Stimulated activated CD8-positive, alpha-beta memory T cell treated with anti-CD3 and anti-CD28 coated beads, Interleukin-4, amount 100 ng/mL, for 1 hour (primary cell): ENCODE results near the gene DOK5.
"Not testable (repeated sequence)": the region's sequence is repeated elsewhere in the genome, so short reads cannot be mapped to it uniquely, and the experiment has no call there.

Experiments
- DNase-seq, 2 donors: peaks; one replicate each; pipeline ENCODE4 v3.0.0-alpha.2; 2020; ENCODE audit warnings: low read depth in 2 of 2, low spot score in 1 of 2

DOK5 gene

DNA sequence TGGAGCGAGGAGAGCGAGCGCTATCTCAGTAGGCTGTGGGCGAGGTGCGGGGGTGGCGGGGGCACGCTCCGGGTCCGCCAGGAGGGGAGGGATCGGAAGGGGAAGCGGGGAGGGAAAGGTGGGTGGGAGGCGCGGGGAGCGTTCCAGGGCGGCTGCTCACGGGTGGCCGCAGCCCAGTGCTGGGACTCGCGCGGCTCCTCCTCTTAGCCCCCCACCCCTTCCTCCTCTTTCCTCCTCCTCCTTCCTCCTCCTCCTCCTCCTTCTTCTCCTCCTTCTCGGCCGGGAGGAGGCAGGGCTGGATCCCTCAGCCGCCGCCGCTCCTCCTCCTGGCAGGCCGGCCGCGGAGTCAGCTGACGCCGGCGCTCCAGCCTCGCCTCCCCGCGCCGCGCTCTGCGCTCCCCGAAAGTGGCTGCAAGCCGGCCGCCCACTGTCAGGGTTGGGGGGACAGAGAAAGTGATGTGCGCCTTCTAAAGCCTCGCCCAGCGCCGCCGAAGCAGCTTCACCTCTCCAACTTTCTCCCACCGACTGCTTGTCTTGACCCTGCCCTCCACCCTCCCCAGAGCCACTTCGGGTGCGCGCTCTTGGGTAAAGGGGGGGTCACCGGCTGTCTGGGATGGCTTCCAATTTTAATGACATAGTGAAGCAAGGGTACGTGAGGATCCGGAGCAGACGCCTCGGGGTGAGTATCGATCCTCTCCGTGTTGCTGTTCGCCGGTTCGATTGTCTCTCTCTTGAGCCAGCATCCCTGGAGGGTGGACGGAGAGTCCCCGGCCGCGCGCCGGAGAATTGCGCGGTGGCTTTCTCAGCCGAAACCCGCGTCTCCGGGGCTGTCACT is at the start of gene DOK5:
DOK5 (plus strand) TSS at position 260 of the 835 bp plus-strand sequence; CDS start at position 614, 354 bp downstream.
- DNase-seq: no peak

DNA sequence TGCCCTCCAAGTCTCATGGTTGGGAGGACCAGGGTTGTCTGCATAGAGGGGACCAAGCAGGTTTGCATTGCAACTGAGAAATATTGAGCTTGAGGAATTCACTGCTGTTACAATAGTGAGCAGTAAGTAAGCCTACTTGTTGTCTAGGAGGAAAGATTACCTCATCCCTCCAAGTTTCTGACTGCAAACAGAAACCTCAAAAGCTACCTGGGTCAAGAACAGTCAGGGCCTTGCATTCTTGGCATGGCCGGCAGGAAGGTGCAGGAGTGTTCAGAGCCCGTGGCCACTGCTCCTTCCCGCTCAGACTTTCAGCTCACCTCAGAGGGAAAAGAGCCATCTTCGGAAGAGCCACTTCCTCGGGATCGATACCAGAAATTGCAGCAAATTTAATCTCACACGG is 46.0 kb upstream of the DOK5 start:
- no peak for DNase-seq

GRCh38 chr20:54431156-54431944 is 44.0 kb upstream of the DOK5 start:
- DNase-seq: no peak

GRCh38 chr20:54432966-54433365 is 42.4 kb upstream of the DOK5 start:
- DNase-seq: no peak

- DNase-seq: no peak
Measured at GRCh38 chr20:54433636-54434035, 41.8 kb upstream of the DOK5 start.

DNA sequence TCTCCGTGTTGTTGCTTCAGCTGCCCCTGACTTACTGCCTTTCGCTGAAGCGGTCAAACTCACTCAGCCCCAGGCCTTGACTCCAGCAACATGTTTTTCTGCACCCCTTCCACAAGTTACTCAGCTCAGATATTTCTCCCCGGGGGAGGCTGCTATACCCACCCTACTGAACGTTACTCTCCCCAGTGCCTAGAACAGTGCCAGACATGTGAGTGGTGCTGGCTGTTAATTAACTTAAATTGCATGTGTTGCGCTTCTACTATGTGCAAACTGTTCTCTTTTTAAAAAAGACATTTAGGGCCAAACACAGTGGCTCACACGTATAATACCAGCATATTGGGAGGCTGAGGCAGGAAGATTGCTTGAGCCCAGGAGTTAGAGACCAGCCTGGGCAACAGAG is 41.2 kb upstream of the DOK5 start:
- DNase-seq: no peak

DNA sequence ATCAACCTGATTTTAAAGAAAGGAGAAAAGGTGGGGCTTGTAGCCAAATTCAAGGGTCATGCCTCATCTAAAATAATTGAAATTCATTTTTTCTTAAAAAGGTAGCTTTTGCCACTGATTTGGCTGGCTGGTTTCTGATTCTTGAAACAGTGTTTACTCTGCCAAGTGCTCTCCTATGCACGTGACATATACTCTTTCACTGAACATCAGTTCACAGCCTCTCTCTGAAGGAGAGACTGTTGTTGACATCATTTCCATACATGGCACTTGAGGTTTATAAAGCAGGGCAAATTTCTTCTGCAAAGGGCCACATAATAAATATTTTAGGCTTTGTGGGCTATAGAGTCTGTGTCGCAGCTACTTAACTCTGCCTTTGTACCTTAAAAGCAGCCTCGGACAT is 40.4 kb upstream of the DOK5 start:
- no peak for DNase-seq

- not testable (repeated sequence) for DNase-seq
Measured at GRCh38 chr20:54436410-54436809, 39.0 kb upstream of the DOK5 start.

- no peak for DNase-seq
Measured at GRCh38 chr20:54438166-54438565, 37.2 kb upstream of the DOK5 start.

DNA sequence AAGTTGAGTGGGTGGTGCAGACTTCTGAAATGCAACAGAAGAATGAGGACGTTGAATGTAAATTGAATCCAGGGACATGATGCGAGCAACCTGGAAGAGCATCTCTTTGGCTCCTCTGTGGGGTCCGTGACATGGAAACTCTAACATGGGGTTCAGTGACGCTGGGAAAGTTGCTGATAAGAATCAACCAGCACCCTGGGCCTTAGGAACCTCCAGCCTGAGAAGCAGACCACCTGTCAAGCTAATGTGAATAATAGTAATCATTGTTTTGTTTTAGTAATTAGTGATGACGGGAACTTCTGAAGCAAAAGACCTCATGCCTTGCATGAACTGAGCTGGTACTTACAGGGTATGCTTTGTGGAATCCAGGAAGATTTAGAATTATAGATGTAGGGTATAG is 25.2 kb upstream of the DOK5 start:
- no peak for DNase-seq

- DNase-seq: no peak
Measured at GRCh38 chr20:54451171-54451570, 24.2 kb upstream of the DOK5 start.

DNA sequence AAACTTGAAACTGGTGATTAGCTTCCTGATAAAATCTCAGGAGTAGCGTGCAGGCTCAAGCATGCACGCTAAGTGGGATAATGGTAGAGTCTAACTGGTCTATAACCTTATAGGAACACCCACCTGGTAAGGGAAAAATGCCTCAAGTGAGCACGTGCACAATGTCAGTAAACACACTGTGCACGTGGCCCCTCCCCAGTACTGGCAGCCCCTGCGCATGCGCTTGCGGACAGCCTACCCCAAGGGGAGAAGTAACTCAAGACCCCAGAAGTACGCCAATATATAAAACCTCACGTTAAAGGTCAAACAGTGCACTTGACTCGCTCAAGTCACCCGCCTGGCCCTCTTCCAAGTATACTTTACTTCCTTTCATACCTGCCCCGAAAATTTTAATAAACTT is 23.1 kb upstream of the DOK5 start:
- no peak for DNase-seq

GRCh38 chr20:54454982-54455381 is 20.4 kb upstream of the DOK5 start:
- no peak for DNase-seq

DNA sequence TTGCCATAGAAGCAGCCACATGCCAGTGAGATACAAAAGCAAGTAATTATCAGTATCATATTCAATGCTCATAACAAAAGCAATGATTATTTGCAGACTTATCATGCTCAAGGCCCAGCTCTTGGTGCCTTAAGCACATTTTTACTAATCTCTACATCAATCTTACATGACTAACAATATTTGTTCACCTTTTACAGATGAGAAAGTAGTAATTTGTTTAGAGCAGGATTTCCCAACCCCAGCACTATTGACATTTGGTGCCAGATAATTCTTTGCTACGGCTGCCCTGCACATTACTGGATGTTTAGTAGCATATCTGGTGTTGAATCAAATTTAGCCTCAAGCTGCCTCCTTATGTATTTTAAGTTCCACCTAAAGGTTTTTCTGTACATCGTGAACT is 19.0 kb upstream of the DOK5 start:
- DNase-seq: no peak

DNA sequence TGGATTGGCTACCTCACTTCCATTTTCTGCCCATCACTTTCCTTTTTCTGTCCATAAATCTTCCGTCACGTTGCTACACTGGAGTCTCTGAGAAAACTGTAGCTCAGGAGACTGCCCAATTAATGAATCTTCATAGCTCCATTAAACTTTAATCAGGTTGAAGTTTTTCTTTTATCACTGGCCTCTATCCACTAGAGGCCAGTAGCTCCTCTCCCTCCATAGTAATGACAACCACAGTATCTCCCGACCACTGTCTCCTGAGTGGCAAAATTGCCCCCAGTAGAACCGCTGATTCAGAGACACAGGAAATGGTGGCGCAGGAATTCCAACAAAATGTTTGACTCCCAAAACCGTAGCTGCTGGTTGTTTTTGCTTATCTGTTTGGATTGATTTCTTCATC is 18.4 kb upstream of the DOK5 start:
- DNase-seq: no peak

DNA sequence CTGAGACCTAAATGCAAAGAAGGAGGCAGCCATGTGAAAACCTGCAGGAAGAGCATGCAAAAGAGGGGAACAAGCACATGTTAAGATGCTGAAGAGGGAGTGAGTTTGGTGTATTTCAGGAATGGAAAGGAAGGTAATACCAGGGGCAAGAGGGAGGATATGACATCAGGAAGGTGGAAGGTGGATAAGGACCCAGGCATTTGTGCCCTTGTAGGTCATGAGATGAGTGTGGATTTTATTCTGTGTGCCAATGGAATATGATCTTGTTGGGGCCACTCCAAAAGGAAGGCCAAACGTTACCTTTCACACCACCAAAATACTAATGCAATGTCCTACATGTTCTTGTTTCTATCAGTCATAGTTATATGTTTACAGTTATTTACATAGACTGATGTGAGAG is 17.2 kb upstream of the DOK5 start:
- no peak for DNase-seq

GRCh38 chr20:54459279-54459678 is 16.1 kb upstream of the DOK5 start:
- no peak for DNase-seq

GRCh38 chr20:54464003-54464402 is 11.4 kb upstream of the DOK5 start:
- no peak for DNase-seq

DNA sequence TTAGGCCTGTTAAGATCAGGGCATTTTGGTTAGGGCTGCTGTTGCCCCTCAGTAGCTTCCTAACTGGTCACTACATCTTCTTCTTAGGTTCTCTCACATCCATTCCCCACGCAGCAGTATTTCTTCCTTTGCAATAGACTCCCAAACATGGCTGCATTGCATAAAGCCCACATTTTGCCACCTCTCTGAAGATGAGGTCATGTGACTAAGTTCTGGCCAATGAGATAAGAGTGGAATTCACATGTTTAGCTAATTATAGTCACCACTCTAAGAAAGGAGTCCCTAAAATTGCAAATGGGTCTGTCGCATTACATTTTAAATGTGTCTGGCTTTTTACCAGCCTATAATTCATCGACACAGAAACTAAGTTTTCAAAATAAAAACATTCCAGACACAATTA is 9.3 kb upstream of the DOK5 start:
- no peak for DNase-seq

DNA sequence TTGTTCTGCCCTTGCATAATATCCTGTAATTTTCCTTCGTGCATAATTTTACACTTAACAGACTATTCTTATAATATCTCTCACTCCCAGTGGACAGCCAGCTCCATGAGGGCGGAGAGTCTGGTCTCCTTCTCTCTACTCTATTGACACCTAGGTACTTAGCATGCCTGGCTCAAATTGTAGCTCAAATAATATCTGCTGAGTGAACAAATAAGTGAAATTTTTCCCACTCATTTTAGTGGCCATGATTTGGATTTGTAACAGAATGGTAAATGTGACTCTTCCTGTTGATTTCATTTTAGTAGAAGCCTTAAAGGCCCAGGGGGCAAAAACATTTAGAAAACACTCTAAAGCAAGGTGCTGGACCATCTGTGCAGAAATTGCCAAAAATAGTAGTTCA is 7.8 kb upstream of the DOK5 start:
- DNase-seq: no peak

DNA sequence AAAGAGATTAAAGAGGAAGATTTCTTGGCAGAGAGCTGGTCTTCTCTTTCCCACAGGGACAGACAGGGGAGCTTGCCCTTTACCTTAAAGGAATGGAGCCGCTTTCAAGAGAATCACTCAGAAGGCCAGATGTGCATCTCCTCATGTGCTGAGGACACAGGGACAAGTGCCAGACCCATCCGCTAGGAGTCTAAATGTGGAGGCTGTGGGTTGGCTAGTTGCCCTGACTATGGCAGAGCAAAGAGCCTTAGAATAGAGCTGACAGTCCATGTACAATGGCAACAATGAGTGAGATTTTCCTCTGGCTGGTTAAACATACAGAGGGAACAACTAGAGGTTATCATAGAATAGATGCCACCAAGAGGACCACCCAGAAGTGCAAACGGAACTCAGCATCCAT is 7.3 kb upstream of the DOK5 start:
- DNase-seq: no peak

- DNase-seq: no peak
Measured at GRCh38 chr20:54469293-54469692, 6.1 kb upstream of the DOK5 start.

- DNase-seq: no peak
Measured at GRCh38 chr20:54469952-54470351, 5.4 kb upstream of the DOK5 start.
